GM19467 (cell line): ENCODE data around the gene C7orf25.

Experiments used
- ATAC-seq: cut with Tn5 transposase; IDR thresholded peaks from one replicate; pipeline ENCODE4 v1.9.1; 2021; ENCODE audit warnings: mild to moderate bottlenecking, moderate library complexity; ENCODE audit not compliant: unreplicated experiment

Gene C7orf25

GRCh38 chr7:42911454-42912447 is at the start of gene C7orf25:
C7orf25 (minus strand) TSS chr7:42912070; CDS start chr7:42910900, 1,170 bp downstream.
- peak; percentile 92 for ATAC-seq

- no peak for ATAC-seq
Observed at GRCh38 chr7:42961170-42961569, 49.3 kb upstream of the C7orf25 start.

GRCh38 chr7:42960762-42961161 is 48.9 kb upstream of the C7orf25 start:
- no peak for ATAC-seq

GRCh38 chr7:42959549-42959948 is 47.7 kb upstream of the C7orf25 start:
- no peak for ATAC-seq

GRCh38 chr7:42956062-42956461 is 44.2 kb upstream of the C7orf25 start:
- ATAC-seq = no peak

- no peak for ATAC-seq
Observed at GRCh38 chr7:42953994-42954393, 42.1 kb upstream of the C7orf25 start.

- no peak for ATAC-seq
Observed at GRCh38 chr7:42952328-42952727, 40.5 kb upstream of the C7orf25 start.

- no peak for ATAC-seq
Observed at GRCh38 chr7:42950417-42950816, 38.5 kb upstream of the C7orf25 start.

- no peak for ATAC-seq
Observed at GRCh38 chr7:42947521-42947920, 35.7 kb upstream of the C7orf25 start.

GRCh38 chr7:42946627-42946950 is 34.7 kb upstream of the C7orf25 start:
- ATAC-seq = no peak

- ATAC-seq = peak; percentile 50
Observed at GRCh38 chr7:42945821-42946626, 34.2 kb upstream of the C7orf25 start.

GRCh38 chr7:42940985-42941847 is 29.3 kb upstream of the C7orf25 start:
- peak; percentile 47 for ATAC-seq

GRCh38 chr7:42939457-42940240 is 27.8 kb upstream of the C7orf25 start:
- ATAC-seq = no peak

- no peak for ATAC-seq
Observed at GRCh38 chr7:42935861-42936260, 24.0 kb upstream of the C7orf25 start.

GRCh38 chr7:42934291-42934690 is 22.4 kb upstream of the C7orf25 start:
- ATAC-seq = no peak

- ATAC-seq = no peak
Observed at GRCh38 chr7:42932811-42933591, 21.1 kb upstream of the C7orf25 start.

- peak; percentile 99 for ATAC-seq
Observed at GRCh38 chr7:42931834-42932651, 20.2 kb upstream of the C7orf25 start, which contains the start of the genes MRPL32 and PSMA2. MRPL32 (plus strand) TSS chr7:42932376; CDS start chr7:42932387, 11 bp downstream. PSMA2 (minus strand) TSS chr7:42932174; CDS start chr7:42932158, 16 bp downstream.

GRCh38 chr7:42931447-42931833 is 19.6 kb upstream of the C7orf25 start:
- no peak for ATAC-seq
